ENCODE results near the gene DDX10.

The DDX10 gene

GRCh38 chr11:108724974-108725689, 60.3 kb downstream of the DDX10 start:
- DNase-seq (ENCODE audit: low read depth in 1 of 2, low spot score in 1 of 2): no peak
- H3K27me3 ChIP-seq (ENCODE audit: insufficient read depth, poor library complexity, severe bottlenecking): no peaks in the 10 kb centered on the region
- H3K4me3 ChIP-seq (replicated peaks; ENCODE audit: insufficient read depth, low read length): no peak overlapping the region
- no peak overlapping the region for H3K27ac ChIP-seq (replicated peaks)
- TF ChIP-seq SPI1 (IDR thresholded peaks at IDR 0.05; ENCODE audit: borderline replicate concordance, low read depth) (no peak), POLR2AphosphoS5 (IDR thresholded peaks at IDR 0.05; ENCODE audit: low read depth) (no peak), REST (IDR thresholded peaks at IDR 0.05; ENCODE audit: insufficient replicate concordance, low read depth) (no peak), CTCF (IDR thresholded peaks at IDR 0.05; ENCODE audit: insufficient read depth, low read length) (no peak), GABPA (IDR thresholded peaks at IDR 0.05; ENCODE audit: low read depth) (no peak)

- H3K27ac ChIP-seq (replicated peaks): no peak overlapping the region
- no peak for DNase-seq (ENCODE audit: low read depth in 1 of 2, low spot score in 1 of 2)
- TF ChIP-seq GABPA (IDR thresholded peaks at IDR 0.05; ENCODE audit: low read depth) (no peak), POLR2AphosphoS5 (IDR thresholded peaks at IDR 0.05; ENCODE audit: low read depth) (no peak), CTCF (IDR thresholded peaks at IDR 0.05; ENCODE audit: insufficient read depth, low read length) (no peak), SPI1 (IDR thresholded peaks at IDR 0.05; ENCODE audit: borderline replicate concordance, low read depth) (no peak), REST (IDR thresholded peaks at IDR 0.05; ENCODE audit: insufficient replicate concordance, low read depth) (no peak)
- H3K4me3 ChIP-seq (replicated peaks; ENCODE audit: insufficient read depth, low read length): no peak overlapping the region
- no peaks in the 10 kb centered on the region for H3K27me3 ChIP-seq (ENCODE audit: insufficient read depth, poor library complexity, severe bottlenecking)
Measured at GRCh38 chr11:108726077-108726800, 61.4 kb downstream of the DDX10 start.

GRCh38 chr11:108727665-108728064, 62.8 kb downstream of the DDX10 start:
- Histone ChIP-seq H3K27ac (replicated peaks) (no peak overlapping the region), H3K4me3 (replicated peaks; ENCODE audit: insufficient read depth, low read length) (no peak overlapping the region), H3K27me3 (ENCODE audit: insufficient read depth, poor library complexity, severe bottlenecking) (no peaks in the 10 kb centered on the region)
- no peak for TF ChIP-seq GABPA (IDR thresholded peaks at IDR 0.05; ENCODE audit: low read depth)
- TF ChIP-seq SPI1 (IDR thresholded peaks at IDR 0.05; ENCODE audit: borderline replicate concordance, low read depth): no peak
- TF ChIP-seq REST (IDR thresholded peaks at IDR 0.05; ENCODE audit: insufficient replicate concordance, low read depth): no peak
- no peak for TF ChIP-seq POLR2AphosphoS5 (IDR thresholded peaks at IDR 0.05; ENCODE audit: low read depth)
- no peak for TF ChIP-seq CTCF (IDR thresholded peaks at IDR 0.05; ENCODE audit: insufficient read depth, low read length)
- DNase-seq (ENCODE audit: low read depth in 1 of 2, low spot score in 1 of 2): no peak

Measured in HL-60 (cell line).